NCI-H82 (cell line): ENCODE measurements around the gene ZNF598.
A peak's percentile ranks its signal among the peaks of the same experiment; 100 is the strongest.

Source experiments
- DNase-seq: peaks from one replicate; lab custom pipeline; 2025; lab: John Stamatoyannopoulos, UW

ZNF598 gene

DNA sequence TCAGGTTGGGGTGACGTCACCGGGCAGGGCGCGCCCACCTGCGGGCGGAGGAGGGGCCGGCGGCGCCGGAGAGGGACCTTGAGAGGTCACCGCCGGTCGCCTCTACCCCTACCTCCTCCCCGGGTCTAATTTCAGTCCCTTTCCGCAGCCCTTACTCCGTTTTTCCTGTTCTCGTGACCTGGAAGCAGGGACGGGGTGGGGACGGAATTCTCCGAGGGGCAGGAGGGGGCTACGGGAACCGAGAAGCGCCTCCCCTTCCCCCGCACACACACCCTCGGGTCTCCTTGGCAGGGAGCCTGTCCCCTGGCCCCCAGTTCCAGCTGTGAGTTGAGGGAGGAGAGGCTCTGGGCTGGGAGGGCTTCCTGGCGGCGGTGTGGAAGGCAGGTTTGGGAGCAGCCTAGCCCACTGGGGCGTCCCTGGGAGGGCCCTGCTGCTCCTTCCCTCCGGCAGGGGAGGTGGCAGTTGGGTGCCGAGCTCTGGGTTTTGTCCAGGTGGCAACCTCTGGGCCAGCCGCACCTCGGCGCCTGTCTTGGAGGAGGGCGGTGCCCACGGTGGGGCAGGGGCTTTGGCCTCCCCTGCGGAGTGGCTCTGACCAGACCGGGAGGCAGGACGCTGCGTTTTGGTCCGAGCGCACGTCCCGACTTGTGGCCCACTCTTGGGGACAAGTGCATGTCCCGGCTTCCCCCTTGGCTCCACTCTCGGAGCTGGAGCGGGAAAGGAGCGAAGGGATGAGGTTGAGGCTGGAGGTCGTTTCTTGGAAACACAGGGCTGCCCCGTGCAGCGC lies 19.1 kb downstream of the ZNF598 start:
- peak; percentile 33 for DNase-seq

DNA sequence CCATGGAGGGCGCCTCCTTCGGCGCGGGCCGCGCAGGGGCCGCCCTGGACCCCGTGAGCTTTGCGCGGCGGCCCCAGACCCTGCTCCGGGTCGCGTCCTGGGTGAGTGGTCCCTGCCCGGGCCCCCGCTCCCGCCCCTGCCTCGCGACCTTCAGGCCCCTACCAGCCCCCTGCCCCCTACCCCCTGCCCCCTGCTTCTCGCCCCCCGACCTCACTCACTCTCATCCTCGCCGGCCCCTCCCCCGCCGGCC lies 19.6 kb downstream of the ZNF598 start:
- no peak for DNase-seq

DNA sequence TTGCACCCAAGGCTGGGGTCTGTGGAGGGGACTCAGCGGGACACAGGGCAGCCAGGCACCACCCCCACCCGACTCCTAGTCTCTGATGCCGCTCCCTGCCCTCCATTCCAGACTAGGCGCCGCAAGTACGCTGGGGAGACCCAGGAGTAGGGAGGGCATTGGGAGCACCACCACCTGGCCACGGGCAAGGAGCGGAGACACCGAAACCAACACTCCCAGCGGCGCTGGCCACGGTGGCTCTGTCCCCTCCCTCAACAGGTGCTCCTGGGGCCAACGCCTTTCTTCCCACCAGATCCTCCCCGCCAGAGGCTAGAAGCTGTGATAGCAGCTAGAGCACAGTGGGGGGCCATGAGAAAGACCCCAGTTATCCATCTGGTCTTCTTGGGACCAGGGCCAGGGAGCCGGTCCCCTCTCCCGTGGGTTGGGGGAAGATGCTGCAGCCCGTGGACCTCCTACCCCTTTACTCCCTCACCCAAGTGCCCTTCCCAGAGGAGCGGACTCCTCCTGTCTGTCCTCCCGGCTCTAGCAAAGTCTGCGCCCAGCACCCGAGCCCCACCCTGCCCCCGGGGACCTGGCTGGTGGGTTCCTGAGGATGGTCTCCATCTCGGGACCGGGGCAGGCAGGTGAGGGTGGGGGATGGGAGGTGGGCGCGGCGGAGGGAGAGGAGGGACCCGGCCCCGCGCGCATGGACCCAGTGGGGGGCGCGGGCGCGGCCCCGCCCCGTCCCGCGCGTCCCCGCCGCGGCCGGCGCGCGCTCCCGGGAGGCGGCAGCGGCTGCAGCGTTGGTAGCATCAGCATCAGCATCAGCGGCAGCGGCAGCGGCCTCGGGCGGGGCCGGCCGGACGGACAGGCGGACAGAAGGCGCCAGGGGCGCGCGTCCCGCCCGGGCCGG lies 20.2 kb downstream of the ZNF598 start, which contains the start of gene SYNGR3:
TSS of gene SYNGR3 (plus strand) at position 762 of the 892 bp plus-strand sequence. CDS start 133 bp downstream, outside the sequence.
- DNase-seq = peak; percentile 48

DNA sequence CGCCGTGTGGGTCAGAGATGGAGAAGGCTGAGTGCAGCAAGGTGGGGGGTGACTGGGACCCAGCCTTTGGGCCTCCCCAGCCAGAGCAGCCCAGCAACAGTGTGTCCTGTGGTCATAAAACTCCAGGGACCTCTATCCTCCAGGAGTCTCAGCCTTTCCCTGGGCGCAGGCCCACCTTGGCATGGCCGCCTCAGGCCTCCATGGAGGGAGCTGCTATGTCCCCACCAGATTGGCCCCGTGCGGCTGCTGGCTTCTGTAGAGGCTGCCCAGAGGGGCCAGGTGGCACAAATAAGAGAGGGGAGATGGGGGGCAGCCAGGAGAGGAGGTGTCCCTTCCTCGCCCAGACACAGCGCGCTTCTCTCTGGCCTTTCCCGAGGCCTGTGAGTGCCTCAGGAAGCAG lies 22.4 kb downstream of the ZNF598 start:
- no peak for DNase-seq

DNA sequence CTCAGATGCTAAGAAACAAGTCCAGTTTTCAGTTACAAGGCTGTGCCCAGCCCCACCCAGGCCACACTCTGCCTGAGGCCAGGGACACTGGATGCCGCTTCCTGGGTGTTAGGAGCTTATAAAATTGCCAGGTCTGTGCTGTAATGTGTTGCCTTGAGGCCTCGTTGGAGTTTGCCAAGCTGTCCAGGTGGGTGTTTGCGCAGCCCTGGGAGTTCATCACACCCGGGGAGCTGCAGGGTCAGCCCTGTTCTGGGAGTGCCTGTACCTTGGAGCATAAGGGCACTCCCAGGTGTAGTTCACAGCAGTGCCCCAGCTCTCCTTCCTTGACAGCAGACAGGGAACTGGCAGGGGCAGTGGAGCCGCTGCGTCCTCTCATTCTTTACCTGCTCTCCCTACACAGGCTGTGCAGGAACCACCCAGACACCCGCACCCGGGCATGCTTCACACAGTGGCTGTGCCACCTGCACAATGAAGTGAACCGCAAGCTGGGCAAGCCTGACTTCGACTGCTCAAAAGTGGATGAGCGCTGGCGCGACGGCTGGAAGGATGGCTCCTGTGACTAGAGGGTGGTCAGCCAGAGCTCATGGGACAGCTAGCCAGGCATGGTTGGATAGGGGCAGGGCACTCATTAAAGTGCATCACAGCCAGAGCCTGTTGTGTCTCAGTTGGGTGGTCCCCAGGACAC lies 24.0 kb downstream of the ZNF598 start:
- no peak for DNase-seq

DNA sequence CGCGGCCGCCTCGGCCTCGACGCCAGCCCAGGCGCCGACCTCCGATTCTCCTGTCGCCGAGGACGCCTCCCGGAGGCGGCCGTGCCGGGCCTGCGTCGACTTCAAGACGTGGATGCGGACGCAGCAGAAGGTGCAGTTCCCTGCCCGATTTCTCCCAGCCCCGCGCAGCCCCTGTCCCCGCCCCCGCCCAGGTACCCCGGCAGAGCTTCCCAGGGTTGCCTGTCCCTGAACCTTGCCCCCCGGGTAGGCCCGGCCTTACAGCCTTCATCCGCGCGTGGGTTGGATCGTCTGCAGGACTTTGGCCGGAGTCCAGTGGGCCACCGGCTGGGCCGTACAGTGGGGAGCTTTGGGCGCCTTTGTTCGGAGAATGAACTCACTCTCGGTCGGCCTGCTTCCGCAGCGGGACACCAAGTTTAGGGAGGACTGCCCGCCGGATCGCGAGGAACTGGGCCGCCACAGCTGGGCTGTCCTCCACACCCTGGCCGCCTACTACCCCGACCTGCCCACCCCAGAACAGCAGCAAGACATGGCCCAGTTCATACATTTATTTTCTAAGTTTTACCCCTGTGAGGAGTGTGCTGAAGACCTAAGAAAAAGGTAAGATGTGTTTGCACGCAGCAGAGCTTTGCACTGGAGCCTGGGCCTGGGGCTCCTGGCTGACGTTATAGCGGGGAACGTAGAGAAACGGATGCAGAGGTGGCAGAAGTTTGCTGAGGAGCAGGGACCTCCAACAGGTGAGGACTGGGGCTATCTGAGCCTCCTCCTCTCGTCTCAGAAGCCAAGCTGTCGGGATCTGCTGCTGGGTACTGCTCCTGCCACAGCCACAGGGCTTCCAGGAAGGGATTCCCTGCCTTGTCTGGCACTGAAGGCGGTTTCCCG lies 25.0 kb downstream of the ZNF598 start:
- DNase-seq = no peak

DNA sequence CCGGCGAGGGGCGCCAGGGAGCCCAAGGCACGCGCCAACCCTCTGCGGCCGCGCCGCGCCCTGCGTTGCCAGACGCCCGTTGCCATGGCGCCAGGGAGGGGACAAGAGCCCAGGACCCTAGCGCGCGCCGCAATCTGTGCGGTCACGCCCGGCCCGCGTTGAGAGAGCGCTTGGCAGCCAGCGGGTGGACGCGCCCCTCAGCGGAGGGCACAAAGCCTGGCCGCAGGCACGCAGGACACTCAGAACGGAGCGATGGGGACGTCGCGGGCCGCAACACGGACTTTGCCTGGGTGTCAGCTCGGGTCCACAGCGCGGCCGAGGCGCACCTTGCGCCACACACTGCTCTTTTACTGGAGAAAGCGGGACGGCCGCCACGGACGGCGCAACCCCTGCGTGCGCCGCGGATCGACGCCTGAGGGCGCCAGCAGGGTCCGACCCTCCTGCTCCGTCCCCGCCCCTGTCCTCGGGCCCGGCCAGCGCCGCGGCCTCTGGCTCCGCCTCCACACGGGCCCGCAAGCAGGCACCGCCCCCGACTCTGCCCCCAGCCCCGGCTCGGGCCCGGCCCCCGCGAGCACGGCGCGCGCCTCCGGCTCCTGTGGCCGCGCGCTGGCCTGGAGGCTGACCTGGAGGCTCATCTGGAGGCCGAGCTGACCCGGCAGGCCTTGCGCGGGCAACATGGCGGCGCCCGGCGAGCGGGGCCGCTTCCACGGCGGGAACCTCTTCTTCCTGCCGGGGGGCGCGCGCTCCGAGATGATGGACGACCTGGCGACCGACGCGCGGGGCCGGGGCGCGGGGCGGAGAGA lies 25.9 kb downstream of the ZNF598 start, which contains the start of gene GFER:
TSS of gene GFER (plus strand) at position 650 of the 803 bp plus-strand sequence. CDS start at position 676, 26 bp downstream.
- peak; percentile 95 for DNase-seq

DNA sequence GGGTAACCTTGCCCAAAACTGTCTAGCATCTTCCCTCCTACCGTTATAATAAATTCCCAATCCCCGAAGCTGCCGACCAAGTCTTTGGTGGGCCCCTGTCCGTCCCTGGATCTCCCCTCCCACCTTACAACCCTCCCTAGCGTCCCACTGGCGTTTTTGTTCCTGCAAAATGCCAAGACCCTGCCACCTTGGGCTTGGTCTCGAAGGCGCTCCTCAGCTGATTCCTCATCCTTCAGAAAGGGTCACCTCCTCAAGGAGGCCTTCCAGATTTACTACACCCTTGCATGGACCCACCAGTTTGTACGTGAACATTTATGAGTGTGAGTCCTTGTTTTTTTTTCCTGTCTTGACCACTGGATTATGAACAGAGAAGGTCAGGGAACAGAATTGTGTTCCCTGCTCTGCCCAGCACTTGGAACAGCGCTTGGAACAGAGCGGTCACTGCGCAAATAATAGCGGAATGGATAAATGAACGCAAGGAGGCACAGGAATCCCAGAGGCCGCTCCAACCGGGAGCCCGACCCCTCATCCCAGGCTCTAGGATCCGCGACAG lies 26.6 kb downstream of the ZNF598 start:
- no peak for DNase-seq

DNA sequence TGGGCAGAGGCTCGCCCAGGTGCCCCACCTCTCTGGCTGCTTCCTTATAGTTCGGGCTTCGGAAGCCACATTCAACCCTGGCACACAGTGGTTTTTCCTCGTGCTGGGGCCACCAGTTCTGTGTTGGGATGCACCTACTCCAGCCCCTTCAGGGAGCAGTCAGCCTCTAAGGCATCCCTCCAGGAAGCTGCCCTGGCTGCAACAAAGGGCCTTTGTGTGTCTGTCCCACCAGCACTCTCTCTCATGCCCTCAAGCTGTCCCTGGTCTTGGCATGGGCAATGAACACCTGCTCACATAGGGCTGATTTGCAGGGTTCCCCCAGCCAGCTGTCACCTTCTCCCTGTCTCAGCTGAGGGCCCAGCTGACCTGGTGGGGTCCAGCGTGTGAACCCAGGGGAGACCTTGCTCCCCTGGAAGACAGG lies 27.6 kb downstream of the ZNF598 start:
- DNase-seq = peak; percentile 31

DNA sequence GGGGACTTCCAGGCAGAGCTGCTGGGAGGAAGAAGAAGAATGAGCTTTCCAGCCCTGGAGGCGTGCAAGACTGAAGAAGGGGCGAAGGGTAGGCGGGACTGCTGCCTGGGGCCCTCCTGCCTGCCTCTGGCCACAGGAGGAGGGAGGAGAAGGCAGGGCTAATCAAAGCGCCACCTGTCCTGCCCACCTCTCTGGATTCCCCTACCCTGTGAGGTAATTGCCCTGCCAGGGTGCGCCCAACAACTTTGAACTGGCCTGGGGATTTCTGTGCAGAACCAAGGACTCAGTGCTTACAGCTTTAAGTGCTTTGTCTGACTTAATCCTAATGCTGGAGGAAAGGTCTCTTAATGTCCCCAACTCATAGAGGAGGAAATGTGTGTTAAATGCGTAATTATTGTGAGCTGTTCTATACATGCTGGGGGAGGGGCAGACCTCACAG lies 28.2 kb downstream of the ZNF598 start, which contains the start of gene NOXO1:
TSS of gene NOXO1 (minus strand) at position 72 of the 439 bp plus-strand sequence. CDS start 290 bp downstream, outside the sequence.
- DNase-seq = peak; percentile 41

DNA sequence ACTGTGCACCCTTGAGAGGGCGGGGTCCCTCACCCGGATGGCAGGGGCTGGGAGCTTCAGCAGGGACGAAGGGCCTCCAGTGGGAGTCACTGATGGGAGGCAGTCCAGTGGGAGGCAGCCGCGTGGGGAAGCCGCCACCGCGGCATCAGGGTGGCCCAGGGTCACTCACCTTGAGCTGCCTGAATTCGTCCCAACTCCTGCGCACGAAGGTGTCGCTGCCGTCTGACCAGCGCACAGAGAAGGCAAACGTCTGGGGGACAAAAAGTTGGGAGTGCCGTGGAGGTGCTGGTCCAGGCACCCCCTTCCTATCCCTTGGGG lies 28.9 kb downstream of the ZNF598 start:
- no peak for DNase-seq

DNA sequence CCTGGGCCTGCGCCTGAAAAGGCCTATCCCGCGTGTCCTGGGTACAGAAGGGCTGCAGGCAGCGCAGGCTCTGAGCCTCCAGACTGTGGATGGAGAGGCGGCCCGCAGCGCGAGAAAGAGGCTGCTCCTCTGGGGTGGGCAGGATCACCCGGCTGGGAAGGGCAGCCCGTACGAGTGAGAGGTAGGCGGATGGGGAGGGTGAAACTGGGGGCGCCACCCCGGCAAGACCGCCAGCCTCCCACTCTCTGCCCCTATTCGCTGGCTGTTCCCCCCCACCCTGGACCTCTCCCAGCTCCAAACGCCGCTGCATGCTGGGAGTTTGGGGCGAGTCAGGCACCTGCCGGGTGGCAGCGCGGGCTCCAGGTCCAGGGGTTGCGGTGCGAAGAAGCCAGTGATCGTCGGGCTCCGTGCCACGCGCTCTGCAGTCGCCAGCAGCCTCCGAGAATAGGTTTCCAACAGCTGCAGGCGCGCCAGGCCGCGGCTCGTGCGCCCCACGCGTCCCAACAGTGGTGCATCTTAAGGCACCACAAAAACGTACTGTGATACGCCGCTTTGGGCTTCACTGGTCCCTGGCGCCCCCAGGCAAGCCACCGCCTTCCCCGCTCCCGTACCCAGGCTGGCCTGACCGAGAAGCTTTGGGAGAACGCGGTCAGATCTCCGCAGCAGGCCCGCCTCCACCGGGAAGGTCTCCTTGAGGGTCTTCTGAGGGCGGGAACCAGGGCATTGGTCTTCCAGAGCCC lies 29.4 kb downstream of the ZNF598 start:
- peak; percentile 26 for DNase-seq

DNA sequence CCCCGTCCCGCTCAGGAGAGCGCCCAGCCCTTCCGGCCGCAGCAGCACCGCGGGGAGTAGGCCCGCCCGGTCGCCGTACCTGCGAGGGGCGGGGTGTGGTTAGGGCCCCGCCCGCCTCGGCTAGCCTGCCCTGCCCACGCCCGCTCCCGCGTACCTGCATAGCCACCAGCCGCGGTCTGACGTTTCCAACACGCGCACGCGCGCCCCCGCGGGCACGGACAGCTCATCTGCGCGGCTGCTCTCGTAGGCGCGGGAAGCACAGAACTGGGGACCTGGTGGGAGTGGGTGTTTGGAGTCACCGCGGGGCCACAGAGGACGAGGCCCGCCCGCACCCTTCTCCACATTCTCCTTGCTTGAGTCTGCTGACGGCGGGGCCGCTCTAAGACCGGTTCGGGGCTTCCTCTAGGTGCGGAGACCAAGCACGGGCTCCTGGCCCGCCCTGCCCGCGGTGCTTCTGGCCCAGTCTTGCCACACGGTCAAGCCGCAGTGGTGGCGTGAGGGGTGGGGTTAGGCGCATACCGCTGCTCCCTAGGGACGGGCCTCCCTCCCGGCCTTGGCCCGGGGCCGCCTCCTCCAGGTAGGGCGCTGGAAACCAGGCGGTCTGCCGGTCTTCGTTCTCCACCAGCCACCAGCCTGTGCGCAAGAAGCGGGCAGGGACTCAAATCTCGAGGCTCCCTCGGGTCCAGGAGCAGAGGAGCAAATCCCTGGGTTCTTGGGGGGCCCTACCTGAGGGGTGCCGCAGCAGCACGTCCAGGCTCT lies 30.2 kb downstream of the ZNF598 start:
- DNase-seq = no peak

DNA sequence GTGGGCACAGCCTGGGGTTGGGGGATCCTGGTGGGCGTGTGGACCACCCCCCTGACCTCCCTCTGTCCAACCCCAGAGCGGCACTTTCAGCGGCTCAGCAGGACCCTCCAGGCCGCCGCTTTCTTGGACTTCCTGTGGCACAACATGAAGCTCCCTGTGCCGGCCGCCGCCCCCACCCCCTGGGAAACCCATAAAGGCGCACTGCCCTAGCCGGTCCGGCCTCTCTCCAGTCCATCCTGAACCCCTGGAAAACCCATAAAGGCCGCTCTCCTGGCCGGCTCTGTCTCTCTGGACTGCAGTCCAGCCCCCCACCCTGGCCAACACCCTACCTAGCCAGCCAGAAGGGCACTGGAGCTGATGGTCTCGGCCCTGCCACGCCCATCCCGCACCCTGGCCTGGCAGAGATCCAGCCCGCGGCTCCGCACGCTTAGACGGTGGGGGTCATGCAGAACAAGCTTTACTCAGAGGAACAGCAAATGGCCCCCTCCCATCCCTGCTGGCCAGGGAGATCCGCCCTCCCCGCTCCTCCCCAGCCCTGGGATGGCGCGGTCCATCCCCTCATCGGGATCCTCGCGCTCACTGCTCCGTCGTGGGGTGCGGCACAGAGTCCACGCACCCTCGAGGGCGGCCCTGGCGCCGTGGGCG lies 31.0 kb downstream of the ZNF598 start:
- no peak for DNase-seq

DNA sequence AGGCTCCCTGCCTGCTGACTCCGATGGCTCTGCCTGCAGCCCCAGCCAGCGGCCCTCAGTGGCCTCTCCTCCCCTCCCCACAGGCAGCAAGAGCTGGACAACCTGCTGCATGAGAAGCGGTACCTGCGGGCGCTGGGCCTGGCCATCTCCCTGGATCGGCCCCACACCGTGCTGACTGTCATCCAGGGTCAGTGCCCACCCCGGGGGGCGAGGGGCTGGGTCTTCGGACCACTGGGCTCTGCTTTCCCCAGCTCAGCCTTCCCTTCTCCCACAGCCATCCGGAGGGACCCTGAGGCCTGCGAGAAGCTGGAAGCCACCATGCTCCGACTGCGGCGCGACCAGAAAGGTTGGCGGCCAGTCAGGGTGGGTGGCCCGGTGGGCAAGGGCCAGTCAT lies 31.7 kb downstream of the ZNF598 start:
- no peak for DNase-seq

DNA sequence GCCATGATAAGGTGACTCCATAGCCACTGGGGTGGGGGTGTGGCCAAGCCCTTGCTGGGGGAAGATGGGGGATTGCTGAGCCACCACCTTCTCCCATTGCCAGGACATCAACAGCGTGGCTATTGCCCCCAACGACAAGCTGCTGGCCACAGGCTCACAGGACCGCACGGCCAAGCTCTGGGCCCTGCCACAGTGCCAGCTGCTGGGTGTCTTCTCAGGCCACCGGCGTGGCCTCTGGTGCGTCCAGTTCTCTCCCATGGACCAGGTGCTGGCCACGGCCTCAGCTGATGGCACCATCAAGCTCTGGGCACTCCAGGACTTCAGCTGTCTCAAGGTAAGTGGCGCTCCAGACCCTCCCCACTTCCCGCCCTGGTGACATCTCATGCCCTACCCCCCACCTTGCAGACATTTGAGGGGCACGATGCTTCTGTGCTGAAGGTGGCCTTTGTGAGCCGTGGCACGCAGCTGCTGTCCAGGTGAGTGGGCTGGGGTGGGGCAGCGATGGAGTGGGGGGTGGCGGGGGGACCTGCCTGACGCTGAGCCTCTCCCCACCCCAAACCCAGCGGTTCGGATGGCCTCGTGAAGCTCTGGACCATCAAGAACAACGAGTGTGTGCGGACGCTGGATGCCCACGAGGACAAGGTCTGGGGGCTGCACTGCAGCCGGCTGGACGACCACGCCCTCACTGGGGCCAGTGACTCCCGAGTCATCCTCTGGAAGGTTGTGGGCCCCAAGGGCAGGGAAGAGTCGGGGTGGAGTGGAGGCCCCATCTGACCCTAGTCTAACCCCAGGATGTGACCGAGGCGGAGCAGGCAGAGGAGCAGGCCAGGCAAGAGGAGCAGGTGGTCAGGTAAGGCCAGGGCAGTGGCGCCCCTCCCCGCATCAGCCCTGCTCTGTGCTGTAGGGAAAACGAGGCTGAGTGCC lies 32.4 kb downstream of the ZNF598 start:
- no peak for DNase-seq

DNA sequence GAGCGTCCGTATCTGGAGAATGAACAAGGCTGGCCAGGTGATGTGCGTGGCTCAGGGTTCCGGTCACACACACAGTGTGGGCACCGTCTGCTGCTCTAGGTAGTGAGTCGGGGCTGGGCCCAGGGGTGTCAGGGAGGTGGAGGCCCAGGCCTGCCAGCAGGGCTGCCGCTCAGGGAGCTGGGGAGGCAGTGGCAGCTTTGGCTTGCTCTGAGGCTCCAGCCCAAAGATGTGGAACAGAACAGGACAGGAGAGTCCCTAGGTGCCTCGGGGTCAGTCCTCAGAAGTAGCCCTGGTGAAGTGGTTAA lies 33.5 kb downstream of the ZNF598 start:
- no peak for DNase-seq
